KMS-11 (cell line): ENCODE measurements around the gene FSIP1.

Experiments
- H2AFZ ChIP-seq: fragments of 200-600 bp; sonication (generic); 2 replicates; pipeline ENCODE4 v1.6.1; 2016; ENCODE audit warnings: antibody characterized with exemption, mixed run types, low read depth
- H3K27ac ChIP-seq: fragments of 200-600 bp; sonication (generic); 2 replicates; pipeline ENCODE4 v1.6.1; 2016; ENCODE audit warnings: mild to moderate bottlenecking, mixed run types
- H3K27me3 ChIP-seq: fragments of 200-600 bp; sonication (generic); 2 replicates; pipeline ENCODE4 v1.6.1; 2017; ENCODE audit warnings: mild to moderate bottlenecking, low read depth, mixed run types, moderate library complexity; ENCODE audit not compliant: insufficient read depth
- H3K36me3 ChIP-seq: fragments of 200-600 bp; sonication (generic); 2 replicates; pipeline ENCODE4 v1.6.1; 2017; ENCODE audit warnings: mild to moderate bottlenecking, mixed run types; ENCODE audit not compliant: insufficient read depth
- H3K4me1 ChIP-seq: fragments of 200-600 bp; sonication (generic); 2 replicates; pipeline ENCODE4 v1.6.1; 2016; ENCODE audit warnings: mild to moderate bottlenecking, low read depth, mixed run types; ENCODE audit not compliant: poor library complexity, severe bottlenecking
- H3K4me2 ChIP-seq: fragments of 200-600 bp; sonication (generic); 2 replicates; pipeline ENCODE4 v1.7.0; 2016; ENCODE audit warnings: mild to moderate bottlenecking, mixed run types
- H3K4me3 ChIP-seq: fragments of 200-600 bp; sonication (generic); IDR thresholded peaks from 2 replicates; pipeline ENCODE4 v1.6.1; 2017; ENCODE audit warnings: low read depth, low read length, mixed read lengths; ENCODE audit not compliant: insufficient read depth
- H3K79me2 ChIP-seq: fragments of 200-600 bp; sonication (generic); 2 replicates; pipeline ENCODE4 v1.6.1; 2016; ENCODE audit warnings: low read depth, mixed run types; ENCODE audit not compliant: insufficient read depth
- H3K9ac ChIP-seq: fragments of 200-600 bp; sonication (generic); 2 replicates; pipeline ENCODE4 v1.6.1; 2016; ENCODE audit warnings: mild to moderate bottlenecking, mixed run types
- H4K20me1 ChIP-seq: fragments of 200-600 bp; sonication (generic); 2 replicates; pipeline ENCODE4 v1.6.1; 2016; ENCODE audit warnings: mild to moderate bottlenecking, mixed run types; ENCODE audit not compliant: insufficient read depth
- TF ChIP-seq, protein P1 (sequence below): fragments of 200-600 bp; sonication (generic); conservative IDR thresholded peaks from 2 replicates; pipeline ENCODE4 v1.6.1; 2017; ENCODE audit warnings: low read depth, mild to moderate bottlenecking, antibody characterized with exemption, low read length, moderate library complexity, mixed read lengths

FSIP1 gene

GRCh38 chr15:39719109-39719508 is 63.5 kb downstream of the FSIP1 start:
- Histone ChIP-seq H3K79me2 (no peaks in the 10 kb centered on the region), H3K4me1 (no peaks in the 10 kb centered on the region), H3K27me3 (no peaks in the 10 kb centered on the region), H3K4me3 (no peak overlapping the region), H2AFZ (no peak overlapping the region), H4K20me1 (no peaks in the 10 kb centered on the region), H3K4me2 (no peak overlapping the region), H3K27ac (no peak overlapping the region), H3K36me3 (no peaks in the 10 kb centered on the region), H3K9ac (no peak overlapping the region)
- TF ChIP-seq, protein P1, sequence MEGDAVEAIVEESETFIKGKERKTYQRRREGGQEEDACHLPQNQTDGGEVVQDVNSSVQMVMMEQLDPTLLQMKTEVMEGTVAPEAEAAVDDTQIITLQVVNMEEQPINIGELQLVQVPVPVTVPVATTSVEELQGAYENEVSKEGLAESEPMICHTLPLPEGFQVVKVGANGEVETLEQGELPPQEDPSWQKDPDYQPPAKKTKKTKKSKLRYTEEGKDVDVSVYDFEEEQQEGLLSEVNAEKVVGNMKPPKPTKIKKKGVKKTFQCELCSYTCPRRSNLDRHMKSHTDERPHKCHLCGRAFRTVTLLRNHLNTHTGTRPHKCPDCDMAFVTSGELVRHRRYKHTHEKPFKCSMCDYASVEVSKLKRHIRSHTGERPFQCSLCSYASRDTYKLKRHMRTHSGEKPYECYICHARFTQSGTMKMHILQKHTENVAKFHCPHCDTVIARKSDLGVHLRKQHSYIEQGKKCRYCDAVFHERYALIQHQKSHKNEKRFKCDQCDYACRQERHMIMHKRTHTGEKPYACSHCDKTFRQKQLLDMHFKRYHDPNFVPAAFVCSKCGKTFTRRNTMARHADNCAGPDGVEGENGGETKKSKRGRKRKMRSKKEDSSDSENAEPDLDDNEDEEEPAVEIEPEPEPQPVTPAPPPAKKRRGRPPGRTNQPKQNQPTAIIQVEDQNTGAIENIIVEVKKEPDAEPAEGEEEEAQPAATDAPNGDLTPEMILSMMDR, result no peak

- H4K20me1 ChIP-seq, result no peaks in the 10 kb centered on the region
- no peaks in the 10 kb centered on the region for H3K36me3 ChIP-seq
- no peaks in the 10 kb centered on the region for H3K27me3 ChIP-seq
- H3K4me1 ChIP-seq, result no peaks in the 10 kb centered on the region
- no peak overlapping the region for H3K4me2 ChIP-seq
- no peak overlapping the region for H3K27ac ChIP-seq
- TF ChIP-seq, protein P1, result no peak
- H3K79me2 ChIP-seq, result no peaks in the 10 kb centered on the region
- no peak overlapping the region for H3K4me3 ChIP-seq
- no peak overlapping the region for H3K9ac ChIP-seq
- H2AFZ ChIP-seq, result no peak overlapping the region
Observed at GRCh38 chr15:39717134-39717533, 65.5 kb downstream of the FSIP1 start.

- H2AFZ ChIP-seq, result no peak overlapping the region
Observed at GRCh38 chr15:39714251-39714650, 68.4 kb downstream of the FSIP1 start.

GRCh38 chr15:39713846-39714245 is 68.8 kb downstream of the FSIP1 start:
- TF ChIP-seq, protein P1, result no peak
- no peaks in the 10 kb centered on the region for H3K27me3 ChIP-seq
- H3K79me2 ChIP-seq, result no peaks in the 10 kb centered on the region
- H3K36me3 ChIP-seq, result no peaks in the 10 kb centered on the region
- H3K4me3 ChIP-seq, result no peak overlapping the region
- no peak overlapping the region for H3K27ac ChIP-seq
- H3K4me2 ChIP-seq, result no peak overlapping the region
- H2AFZ ChIP-seq, result no peak overlapping the region
- no peaks in the 10 kb centered on the region for H4K20me1 ChIP-seq
- H3K4me1 ChIP-seq, result no peaks in the 10 kb centered on the region
- H3K9ac ChIP-seq, result no peak overlapping the region

More at GRCh38 chr15:39714251-39714650, 68.4 kb downstream of the FSIP1 start:
- no peaks in the 10 kb centered on the region for H3K27me3 ChIP-seq
- H3K4me2 ChIP-seq, result no peak overlapping the region
- no peaks in the 10 kb centered on the region for H3K36me3 ChIP-seq
- TF ChIP-seq, protein P1, result no peak
- no peak overlapping the region for H3K4me3 ChIP-seq
- no peaks in the 10 kb centered on the region for H3K4me1 ChIP-seq
- no peaks in the 10 kb centered on the region for H3K79me2 ChIP-seq
- H3K9ac ChIP-seq, result no peak overlapping the region
- no peak overlapping the region for H3K27ac ChIP-seq
- H4K20me1 ChIP-seq, result no peaks in the 10 kb centered on the region
